ENCODE measurements around the gene RYR2. TPM values are rescaled to one million over a fixed set of nuclear protein-coding genes. Genes with fewer than 3 reads are reported as not detected.
A peak's percentile ranks its signal among the peaks of the same experiment; 100 is the strongest.

The RYR2 gene
- total RNA-seq, 2 donors from 2014 or later: 59.0 to 75.9 TPM

GRCh38 chr1:237303929-237304328 lies 261.9 kb downstream of the RYR2 start:
- DNase-seq (ENCODE audit: low spot score) (no peak), ATAC-seq (ENCODE audit: insufficient number of reproducible peaks, low FRiP score, low read depth) (no peak)
- H3K27me3 ChIP-seq (replicated peaks; ENCODE audit: insufficient read depth): no peaks in the 10 kb centered on the region
- no peak overlapping the region for H3K27ac ChIP-seq
- H3K9me3 ChIP-seq: no peaks in the 10 kb centered on the region
- H3K4me1 ChIP-seq (ENCODE audit: control insufficient read depth in 1 of 2, low read depth in 2 of 2): no peaks in the 10 kb centered on the region
- TF ChIP-seq CTCF (IDR thresholded peaks at IDR 0.05): no peak
- no peaks in the 10 kb centered on the region for H3K36me3 ChIP-seq
- no peak overlapping the region for H3K4me3 ChIP-seq

GRCh38 chr1:237306726-237307125 lies 264.7 kb downstream of the RYR2 start:
- no peaks in the 10 kb centered on the region for H3K27me3 ChIP-seq (replicated peaks; ENCODE audit: insufficient read depth)
- H3K4me3 ChIP-seq: no peak overlapping the region
- H3K4me1 ChIP-seq (ENCODE audit: control insufficient read depth in 1 of 2, low read depth in 2 of 2): no peaks in the 10 kb centered on the region
- TF ChIP-seq CTCF (IDR thresholded peaks at IDR 0.05): no peak
- DNase-seq (ENCODE audit: low spot score): no peak
- ATAC-seq (ENCODE audit: insufficient number of reproducible peaks, low FRiP score, low read depth): no peak
- H3K36me3 ChIP-seq: no peaks in the 10 kb centered on the region
- no peaks in the 10 kb centered on the region for H3K9me3 ChIP-seq
- no peak overlapping the region for H3K27ac ChIP-seq

GRCh38 chr1:237309595-237310118 lies 267.7 kb downstream of the RYR2 start:
- no peak for TF ChIP-seq CTCF (IDR thresholded peaks at IDR 0.05)

GRCh38 chr1:237316352-237316751 lies 274.4 kb downstream of the RYR2 start:
- peak overlapping the region; percentile 25 to 47 for H3K27ac ChIP-seq
- H3K9me3 ChIP-seq: no peaks in the 10 kb centered on the region
- TF ChIP-seq CTCF (IDR thresholded peaks at IDR 0.05): no peak
- ATAC-seq (ENCODE audit: insufficient number of reproducible peaks, low FRiP score, low read depth) (no peak), DNase-seq (ENCODE audit: low spot score) (no peak)
- H3K27me3 ChIP-seq (replicated peaks; ENCODE audit: insufficient read depth): no peaks in the 10 kb centered on the region
- no peaks in the 10 kb centered on the region for H3K36me3 ChIP-seq
- no peak overlapping the region for H3K4me3 ChIP-seq
- peaks cover 11 to 37% of the 10 kb centered on the region in 2 donors for H3K4me1 ChIP-seq (ENCODE audit: control insufficient read depth in 1 of 2, low read depth in 2 of 2)

More at GRCh38 chr1:237309595-237310118, 267.7 kb downstream of the RYR2 start:
- Histone ChIP-seq H3K9me3 (no peaks in the 10 kb centered on the region), H3K4me1 (ENCODE audit: control insufficient read depth in 1 of 2, low read depth in 2 of 2) (no peaks in the 10 kb centered on the region), H3K36me3 (no peaks in the 10 kb centered on the region), H3K27me3 (replicated peaks; ENCODE audit: insufficient read depth) (no peaks in the 10 kb centered on the region), H3K27ac (no peak overlapping the region), H3K4me3 (no peak overlapping the region)
- DNase-seq (ENCODE audit: low spot score) (no peak), ATAC-seq (ENCODE audit: insufficient number of reproducible peaks, low FRiP score, low read depth) (no peak)

GRCh38 chr1:237318748-237319147 lies 276.8 kb downstream of the RYR2 start:
- TF ChIP-seq CTCF (IDR thresholded peaks at IDR 0.05): no peak
- H3K9me3 ChIP-seq: no peaks in the 10 kb centered on the region

More at GRCh38 chr1:237318748-237319147, 276.8 kb downstream of the RYR2 start:
- ATAC-seq (ENCODE audit: insufficient number of reproducible peaks, low FRiP score, low read depth) (no peak), DNase-seq (ENCODE audit: low spot score) (no peak)
- Histone ChIP-seq H3K27me3 (replicated peaks; ENCODE audit: insufficient read depth) (no peaks in the 10 kb centered on the region), H3K27ac (no peak overlapping the region), H3K36me3 (no peaks in the 10 kb centered on the region), H3K4me1 (ENCODE audit: control insufficient read depth in 1 of 2, low read depth in 2 of 2) (peaks cover 12 to 45% of the 10 kb centered on the region in 2 donors), H3K4me3 (no peak overlapping the region)
